ENCODE measurements around the gene SPINK13. TPM values are rescaled to one million over a fixed set of nuclear protein-coding genes. Genes with fewer than 3 reads are reported as not detected.
"Not testable (repeated sequence)": the region's sequence is repeated elsewhere in the genome, so short reads cannot be mapped to it uniquely, and the experiment has no call there.

SPINK13 gene
- total and polyA plus RNA-seq, 2 of the 13 experiments (the other 11 are each of a cell fraction or from before 2014, with no cell fraction given): not detected

DNA sequence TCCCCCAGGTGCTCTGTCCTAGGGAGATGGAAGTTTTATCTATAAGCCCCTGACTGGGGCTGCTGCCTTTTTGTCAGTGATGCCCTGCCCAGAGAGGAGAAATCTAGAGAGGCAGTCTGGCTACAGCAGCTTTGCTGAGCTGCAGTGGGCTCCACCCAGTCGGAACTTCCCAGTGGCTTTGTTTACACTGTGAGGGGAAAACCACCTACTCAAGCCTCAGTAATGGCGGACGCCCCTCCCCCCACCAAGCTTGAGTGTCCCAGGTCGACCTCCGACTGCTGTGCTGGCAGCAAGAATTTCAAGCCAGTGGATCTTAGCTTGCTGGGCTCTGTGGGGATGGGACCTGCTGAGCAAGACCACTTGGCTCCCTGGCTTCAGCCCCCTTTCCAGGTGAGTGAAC lies 12.3 kb downstream of the SPINK13 start:
- H3K27me3 ChIP-seq (ENCODE audit: control insufficient read depth in 1 of 2, insufficient read depth in 2 of 2, low read length in 2 of 2): not testable (repeated sequence)

DNA sequence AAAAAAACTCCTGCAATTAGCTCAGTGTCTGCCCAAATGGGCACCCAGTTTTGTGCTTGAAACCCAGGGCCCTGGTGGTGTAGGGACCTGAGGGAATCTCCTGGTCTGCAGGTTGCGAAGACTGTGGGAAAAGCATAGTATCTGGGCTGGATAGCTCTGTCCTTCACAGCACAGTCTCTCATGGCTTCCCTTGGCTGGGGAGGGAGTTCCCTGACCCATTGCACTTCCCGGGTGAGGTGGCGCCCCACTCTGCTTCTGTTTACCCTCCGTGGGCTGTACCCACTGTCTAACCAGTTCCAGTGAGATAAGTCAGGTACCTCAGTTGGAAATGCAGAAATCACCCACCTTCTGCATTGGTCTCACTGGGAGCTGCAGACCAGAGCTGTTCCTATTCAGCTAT lies 12.7 kb downstream of the SPINK13 start:
- H3K27me3 ChIP-seq (ENCODE audit: control insufficient read depth in 1 of 2, insufficient read depth in 2 of 2, low read length in 2 of 2); H3K4me3 ChIP-seq (replicated peaks in 1 of 3; ENCODE audit: insufficient read depth in 1 of 3, low read depth in 2 of 3, low read length in 3 of 3); H3K4me2 ChIP-seq (ENCODE audit: low read depth, low read length); CTCF ChIA-PET (ENCODE audit: low intra/inter-chr PET ratio, low total read pairs); H3K9me3 ChIP-seq (ENCODE audit: low read length); DNase-seq (ENCODE audit: low spot score); H3K36me3 ChIP-seq (replicated peaks in 1 of 2; ENCODE audit: control insufficient read depth in 1 of 2, insufficient read depth in 2 of 2, low read length in 2 of 2); FAIRE-seq; H3K27ac ChIP-seq (ENCODE audit: extremely low read length, insufficient read depth, low read length); H4K20me1 ChIP-seq (ENCODE audit: insufficient read depth, low read length); BruUV-seq (replicated peaks); H3K79me2 ChIP-seq (ENCODE audit: insufficient read depth, low read length); in situ Hi-C loops (cut with HindIII; ENCODE audit: extremely low pct_ligation_motif_present, low pct_unique_long_range_greater_than_20kb); H3K4me1 ChIP-seq (ENCODE audit: insufficient read depth, low read length); ATAC-seq; H2AFZ ChIP-seq (ENCODE audit: low read length); POLR2A ChIA-PET; intact Hi-C loops (cut with micrococcal nuclease; ENCODE audit: unreplicated experiment); H3K9ac ChIP-seq (ENCODE audit: insufficient read depth, low read depth, low read length): not testable (repeated sequence)
- 57% methylated on average over 2 of the region's 4 CpGs for WGBS (ENCODE audit: low lambda C conversion rate)

More for the DNA sequence above, 12.3 kb downstream of the SPINK13 start:
- CTCF ChIA-PET (ENCODE audit: low intra/inter-chr PET ratio, low total read pairs); in situ Hi-C loops (cut with HindIII; ENCODE audit: extremely low pct_ligation_motif_present, low pct_unique_long_range_greater_than_20kb); POLR2A ChIA-PET; H3K4me2 ChIP-seq (ENCODE audit: low read depth, low read length); DNase-seq (ENCODE audit: low spot score); H2AFZ ChIP-seq (ENCODE audit: low read length); H3K9me3 ChIP-seq (ENCODE audit: low read length); H3K79me2 ChIP-seq (ENCODE audit: insufficient read depth, low read length); H3K36me3 ChIP-seq (replicated peaks in 1 of 2; ENCODE audit: control insufficient read depth in 1 of 2, insufficient read depth in 2 of 2, low read length in 2 of 2); BruUV-seq (replicated peaks); H3K4me3 ChIP-seq (replicated peaks in 1 of 3; ENCODE audit: insufficient read depth in 1 of 3, low read depth in 2 of 3, low read length in 3 of 3); FAIRE-seq; ATAC-seq; H3K27ac ChIP-seq (ENCODE audit: extremely low read length, insufficient read depth, low read length); H3K4me1 ChIP-seq (ENCODE audit: insufficient read depth, low read length); H4K20me1 ChIP-seq (ENCODE audit: insufficient read depth, low read length); intact Hi-C loops (cut with micrococcal nuclease; ENCODE audit: unreplicated experiment); H3K9ac ChIP-seq (ENCODE audit: insufficient read depth, low read depth, low read length): not testable (repeated sequence)
- TF ChIP-seq, protein P1, sequence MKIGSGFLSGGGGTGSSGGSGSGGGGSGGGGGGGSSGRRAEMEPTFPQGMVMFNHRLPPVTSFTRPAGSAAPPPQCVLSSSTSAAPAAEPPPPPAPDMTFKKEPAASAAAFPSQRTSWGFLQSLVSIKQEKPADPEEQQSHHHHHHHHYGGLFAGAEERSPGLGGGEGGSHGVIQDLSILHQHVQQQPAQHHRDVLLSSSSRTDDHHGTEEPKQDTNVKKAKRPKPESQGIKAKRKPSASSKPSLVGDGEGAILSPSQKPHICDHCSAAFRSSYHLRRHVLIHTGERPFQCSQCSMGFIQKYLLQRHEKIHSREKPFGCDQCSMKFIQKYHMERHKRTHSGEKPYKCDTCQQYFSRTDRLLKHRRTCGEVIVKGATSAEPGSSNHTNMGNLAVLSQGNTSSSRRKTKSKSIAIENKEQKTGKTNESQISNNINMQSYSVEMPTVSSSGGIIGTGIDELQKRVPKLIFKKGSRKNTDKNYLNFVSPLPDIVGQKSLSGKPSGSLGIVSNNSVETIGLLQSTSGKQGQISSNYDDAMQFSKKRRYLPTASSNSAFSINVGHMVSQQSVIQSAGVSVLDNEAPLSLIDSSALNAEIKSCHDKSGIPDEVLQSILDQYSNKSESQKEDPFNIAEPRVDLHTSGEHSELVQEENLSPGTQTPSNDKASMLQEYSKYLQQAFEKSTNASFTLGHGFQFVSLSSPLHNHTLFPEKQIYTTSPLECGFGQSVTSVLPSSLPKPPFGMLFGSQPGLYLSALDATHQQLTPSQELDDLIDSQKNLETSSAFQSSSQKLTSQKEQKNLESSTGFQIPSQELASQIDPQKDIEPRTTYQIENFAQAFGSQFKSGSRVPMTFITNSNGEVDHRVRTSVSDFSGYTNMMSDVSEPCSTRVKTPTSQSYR (CRISPR knock-in tag; IDR thresholded peaks at IDR 0.05; ENCODE audit: borderline replicate concordance): peak; percentile 67; the same call in 1 of the 2 replicates
- TF ChIP-seq FOXA3 (CRISPR knock-in tag; IDR thresholded peaks at IDR 0.05): 0 out of 2 replicates have a peak, but pooled peaks have one; percentile 17
- TF ChIP-seq, protein P2, sequence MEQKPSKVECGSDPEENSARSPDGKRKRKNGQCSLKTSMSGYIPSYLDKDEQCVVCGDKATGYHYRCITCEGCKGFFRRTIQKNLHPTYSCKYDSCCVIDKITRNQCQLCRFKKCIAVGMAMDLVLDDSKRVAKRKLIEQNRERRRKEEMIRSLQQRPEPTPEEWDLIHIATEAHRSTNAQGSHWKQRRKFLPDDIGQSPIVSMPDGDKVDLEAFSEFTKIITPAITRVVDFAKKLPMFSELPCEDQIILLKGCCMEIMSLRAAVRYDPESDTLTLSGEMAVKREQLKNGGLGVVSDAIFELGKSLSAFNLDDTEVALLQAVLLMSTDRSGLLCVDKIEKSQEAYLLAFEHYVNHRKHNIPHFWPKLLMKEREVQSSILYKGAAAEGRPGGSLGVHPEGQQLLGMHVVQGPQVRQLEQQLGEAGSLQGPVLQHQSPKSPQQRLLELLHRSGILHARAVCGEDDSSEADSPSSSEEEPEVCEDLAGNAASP (CRISPR knock-in tag; IDR thresholded peaks at IDR 0.05; ENCODE audit: borderline replicate concordance): peak; percentile 35; the same call in 1 of the 2 replicates
- 0% methylated on average over 1 of the region's 5 CpGs for WGBS (ENCODE audit: low lambda C conversion rate)

Measured in HepG2 (cell line).